ENCODE measurements around the gene CERT1.
"Not testable (repeated sequence)": the region's sequence is repeated elsewhere in the genome, so short reads cannot be mapped to it uniquely, and the experiment has no call there.

The CERT1 gene

DNA sequence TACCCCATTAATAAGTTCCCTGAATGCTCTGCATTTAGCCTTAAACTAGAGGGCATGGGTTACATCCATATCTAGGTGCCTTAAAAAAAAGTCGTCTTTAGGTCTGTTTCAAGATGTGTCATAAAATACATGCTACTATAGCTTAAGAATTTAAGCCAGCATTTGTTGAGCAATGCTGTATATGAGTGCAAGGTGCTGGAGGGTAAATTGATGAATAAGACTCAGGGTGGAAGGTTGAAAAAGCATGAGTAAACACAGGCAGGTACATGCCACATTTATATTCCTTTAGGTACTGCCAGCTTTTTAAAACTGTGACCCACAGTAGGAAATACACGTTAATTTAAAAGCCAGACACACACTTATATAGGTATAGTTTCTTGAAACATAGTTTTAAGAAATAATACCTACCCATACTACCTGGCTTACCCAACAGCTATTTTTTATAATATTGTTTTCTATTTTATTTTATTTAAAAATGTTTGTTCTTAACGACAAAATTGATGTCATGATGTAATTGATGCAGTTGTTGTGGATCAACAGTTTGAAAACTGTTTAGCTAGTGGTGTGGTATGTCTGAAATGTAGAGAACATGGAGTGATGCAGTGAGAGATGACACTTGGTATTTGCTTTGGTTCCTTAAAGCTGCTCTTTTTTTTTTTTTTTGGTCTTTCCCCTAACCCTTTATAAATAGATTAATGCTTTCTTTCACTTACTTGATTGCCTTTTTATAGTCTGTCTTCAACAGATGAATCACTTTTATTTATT is 170.5 kb downstream of the CERT1 start:
- DNase-seq: no peak

DNA sequence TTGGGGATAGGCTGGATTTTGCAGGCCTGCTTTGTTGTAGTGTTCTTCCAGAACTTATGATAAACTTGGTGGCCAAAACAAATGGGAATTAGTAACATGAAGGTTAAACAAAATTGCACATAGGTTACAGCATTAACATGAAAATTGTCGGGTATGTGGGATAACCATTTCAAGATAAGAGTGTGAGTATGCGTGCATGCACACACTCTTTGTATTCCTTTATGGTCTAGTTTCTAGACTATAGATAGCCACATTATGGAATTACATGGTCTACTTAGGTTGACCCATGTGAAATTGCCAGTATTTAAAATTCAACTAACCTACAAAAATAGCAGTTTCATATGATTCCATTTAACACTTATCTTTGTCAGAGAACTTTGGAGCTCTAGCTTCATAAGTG is 173.0 kb downstream of the CERT1 start:
- DNase-seq: no peak

GRCh38 chr5:75337366-75338021 is 173.9 kb downstream of the CERT1 start:
- DNase-seq: no peak

DNA sequence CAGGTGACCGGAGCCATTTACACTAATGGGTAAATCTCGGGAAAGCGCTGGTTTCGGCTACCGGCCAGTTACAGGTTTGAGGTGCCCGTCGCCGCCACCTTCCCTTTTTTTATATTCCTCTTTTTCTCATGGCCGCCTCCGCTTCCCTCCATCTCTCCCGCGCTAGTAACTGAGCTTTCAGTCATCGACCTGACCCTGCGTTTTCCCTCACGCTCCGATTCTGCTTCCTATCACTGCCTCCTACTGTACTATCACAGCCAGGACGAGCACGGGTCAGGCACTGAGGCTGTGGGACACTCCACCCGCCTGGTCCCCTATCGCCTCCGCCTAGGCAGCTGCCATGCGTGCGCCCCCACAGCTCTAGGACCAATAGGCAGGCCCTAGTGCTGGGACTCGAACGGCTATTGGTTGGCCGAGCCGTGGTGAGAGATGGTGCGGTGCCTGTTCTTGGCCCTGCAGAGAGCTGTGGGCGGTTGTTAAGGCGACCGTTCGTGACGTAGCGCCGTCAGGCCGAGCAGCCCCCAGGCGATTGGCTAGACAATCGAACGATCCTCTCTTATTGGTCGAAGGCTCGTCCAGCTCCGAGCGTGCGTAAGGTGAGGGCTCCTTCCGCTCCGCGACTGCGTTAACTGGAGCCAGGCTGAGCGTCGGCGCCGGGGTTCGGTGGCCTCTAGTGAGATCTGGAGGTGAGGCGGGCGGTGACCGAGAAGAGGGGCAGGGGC is 174.7 kb downstream of the CERT1 start, which contains the start of gene HMGCR:
TSS of gene HMGCR (plus strand) at position 606 of the 722 bp plus-strand sequence. CDS start 5,386 bp downstream, outside the sequence.
- peak; percentile 97 for DNase-seq

DNA sequence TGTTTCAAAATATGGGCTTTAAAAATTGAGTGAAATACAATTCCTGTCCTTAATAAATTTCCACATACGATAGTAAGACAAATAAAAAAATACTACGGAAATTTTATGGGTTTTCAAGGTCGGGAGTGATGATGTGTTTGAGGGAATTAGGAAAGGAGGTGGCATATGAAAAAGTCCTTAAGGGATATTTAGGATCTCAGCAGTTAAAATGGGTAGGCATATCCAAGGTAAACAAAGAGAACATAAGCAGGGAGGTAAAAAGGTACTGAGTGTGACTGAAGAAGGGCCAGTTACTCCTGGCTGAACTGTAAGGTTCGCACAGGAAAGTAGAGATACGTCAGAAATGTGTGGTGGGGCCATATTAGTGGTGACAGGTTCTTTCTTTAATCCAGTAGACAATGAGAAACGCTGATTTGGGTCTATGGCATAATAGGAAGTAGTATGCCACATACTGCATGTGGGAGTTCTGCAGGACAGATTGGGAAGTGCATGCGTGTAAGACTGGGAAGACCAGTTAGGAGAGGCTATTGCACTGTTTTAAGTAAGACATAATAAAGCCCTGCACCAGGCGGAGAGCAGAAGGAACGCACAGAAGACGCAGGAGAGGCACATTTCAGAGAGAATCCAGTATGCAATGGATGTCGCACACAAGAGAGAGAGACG is 175.3 kb downstream of the CERT1 start:
- peak; percentile 38 for DNase-seq

GRCh38 chr5:75335486-75335885 is 175.9 kb downstream of the CERT1 start:
- DNase-seq: no peak

- DNase-seq: not testable (repeated sequence)
Observed at GRCh38 chr5:75334413-75334812, 177.0 kb downstream of the CERT1 start.

DNA sequence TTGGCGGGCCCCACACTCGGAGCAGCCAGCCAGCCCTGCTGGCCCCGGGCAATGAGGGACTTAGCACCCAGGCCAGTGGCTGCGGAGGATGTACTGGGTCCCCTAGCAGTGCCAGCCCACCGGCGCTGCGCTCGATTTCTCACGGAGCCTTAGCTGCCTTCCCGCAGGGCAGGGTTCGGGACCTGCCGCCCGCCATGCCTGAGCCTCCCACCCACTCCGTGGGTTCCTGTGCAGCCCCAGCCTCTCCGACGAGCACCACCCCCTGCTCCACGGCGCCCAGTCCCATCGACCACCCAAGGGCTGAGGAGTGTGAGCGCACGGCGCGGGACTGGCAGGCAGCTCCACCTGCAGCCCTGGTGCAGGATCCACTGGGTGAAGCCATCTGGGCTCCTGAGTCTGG is 177.7 kb downstream of the CERT1 start:
- DNase-seq: not testable (repeated sequence)

DNA sequence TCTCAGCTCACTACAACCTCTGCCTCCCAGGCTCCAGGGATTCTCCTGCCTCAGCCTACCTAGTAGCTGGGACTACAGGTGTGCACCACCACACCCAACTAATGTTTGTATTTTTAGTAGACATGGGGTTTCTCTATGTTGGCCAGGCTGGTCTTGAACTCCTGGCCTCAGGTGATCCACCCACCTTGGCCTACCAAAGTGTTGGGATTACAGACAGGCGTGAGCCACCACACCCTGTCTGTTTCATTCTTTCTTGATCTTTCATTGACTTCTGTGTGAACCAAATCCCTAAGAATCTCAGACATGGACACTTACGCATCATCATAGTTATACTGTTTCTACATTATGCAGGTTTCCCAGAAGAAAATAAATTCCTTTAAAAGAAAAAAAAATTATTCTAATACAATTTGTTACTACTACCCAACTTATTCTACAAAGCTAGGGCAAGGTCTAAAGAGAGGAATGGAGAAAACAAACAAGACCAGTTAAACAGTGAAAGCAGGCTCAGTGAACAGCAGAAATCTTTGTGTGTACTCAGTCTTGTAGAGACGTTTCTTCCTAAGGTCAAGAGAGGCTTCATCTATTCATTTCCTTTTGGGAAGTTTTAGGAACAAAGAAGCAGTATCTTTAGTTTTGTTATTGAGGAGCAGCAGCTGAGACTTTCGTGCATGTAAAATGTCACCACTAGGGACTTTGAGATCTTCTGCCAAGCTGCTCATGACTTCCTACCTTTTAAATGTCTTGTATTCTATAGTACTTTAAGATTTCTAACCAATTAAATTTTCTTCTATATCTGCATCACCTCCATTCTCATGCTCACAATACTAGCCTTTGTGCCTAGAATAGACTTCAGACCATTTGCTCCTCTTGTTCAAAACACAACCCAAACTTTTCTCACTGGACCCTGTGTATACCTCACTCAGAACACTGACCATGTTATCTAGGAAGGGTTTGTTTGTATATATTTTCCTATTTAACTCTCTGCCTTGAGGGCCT is 180.0 kb downstream of the CERT1 start:
- no peak for DNase-seq

- no peak for DNase-seq
Observed at GRCh38 chr5:75330404-75330803, 181.0 kb downstream of the CERT1 start.
